NCI-H2029 treated with DMSO at 0.1 percent for 48 hours (cell line): ENCODE results near the gene POLE2.
"Not testable (repeated sequence)": the region's sequence is repeated elsewhere in the genome, so short reads cannot be mapped to it uniquely, and the experiment has no call there.

Source experiments
- DNase-seq: peaks from one replicate; lab custom pipeline; 2025; lab: John Stamatoyannopoulos, UW

POLE2 gene, protein sequence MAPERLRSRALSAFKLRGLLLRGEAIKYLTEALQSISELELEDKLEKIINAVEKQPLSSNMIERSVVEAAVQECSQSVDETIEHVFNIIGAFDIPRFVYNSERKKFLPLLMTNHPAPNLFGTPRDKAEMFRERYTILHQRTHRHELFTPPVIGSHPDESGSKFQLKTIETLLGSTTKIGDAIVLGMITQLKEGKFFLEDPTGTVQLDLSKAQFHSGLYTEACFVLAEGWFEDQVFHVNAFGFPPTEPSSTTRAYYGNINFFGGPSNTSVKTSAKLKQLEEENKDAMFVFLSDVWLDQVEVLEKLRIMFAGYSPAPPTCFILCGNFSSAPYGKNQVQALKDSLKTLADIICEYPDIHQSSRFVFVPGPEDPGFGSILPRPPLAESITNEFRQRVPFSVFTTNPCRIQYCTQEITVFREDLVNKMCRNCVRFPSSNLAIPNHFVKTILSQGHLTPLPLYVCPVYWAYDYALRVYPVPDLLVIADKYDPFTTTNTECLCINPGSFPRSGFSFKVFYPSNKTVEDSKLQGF

DNA sequence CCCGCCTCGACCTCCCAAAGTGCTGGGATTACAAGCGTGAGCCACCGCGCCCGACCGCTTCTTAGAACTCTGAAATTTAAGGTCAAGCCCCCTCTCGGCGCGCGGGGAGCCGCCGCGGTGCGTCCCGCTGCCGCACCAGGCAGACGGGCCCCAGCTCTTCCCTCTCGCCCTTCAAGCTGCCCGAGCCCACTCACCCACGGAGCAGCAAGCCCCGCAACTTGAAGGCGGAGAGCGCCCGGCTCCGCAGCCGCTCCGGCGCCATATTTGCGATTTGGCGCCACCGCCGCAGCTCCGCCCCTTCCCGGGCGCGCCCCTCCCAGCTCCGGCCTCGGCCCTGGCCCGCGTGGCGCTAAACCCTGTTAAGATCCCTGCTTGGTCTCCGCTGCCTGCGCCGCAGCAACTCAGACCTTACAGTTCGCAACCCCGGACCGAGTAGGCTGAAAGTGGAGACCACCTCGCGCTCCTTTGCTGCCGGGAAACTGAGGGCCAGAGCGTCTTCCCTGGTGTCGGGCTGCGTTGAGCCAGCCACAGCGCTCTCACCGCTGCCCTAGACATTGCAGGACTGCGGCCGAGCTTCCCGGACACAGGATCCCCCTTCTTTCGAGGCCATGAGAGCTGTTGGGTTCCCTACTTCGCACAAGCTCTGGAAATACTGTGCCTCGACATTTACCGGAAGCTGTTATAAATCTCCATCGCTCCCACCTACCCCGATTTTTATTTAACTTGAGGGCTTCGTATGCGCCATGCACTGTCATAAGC lies at the start of gene POLE2:
Gene POLE2, minus strand, starts transcription at position 273 of the 759 bp plus-strand sequence. Its CDS starts 11 bp downstream, at position 262.
- DNase-seq = peak; percentile 79

DNA sequence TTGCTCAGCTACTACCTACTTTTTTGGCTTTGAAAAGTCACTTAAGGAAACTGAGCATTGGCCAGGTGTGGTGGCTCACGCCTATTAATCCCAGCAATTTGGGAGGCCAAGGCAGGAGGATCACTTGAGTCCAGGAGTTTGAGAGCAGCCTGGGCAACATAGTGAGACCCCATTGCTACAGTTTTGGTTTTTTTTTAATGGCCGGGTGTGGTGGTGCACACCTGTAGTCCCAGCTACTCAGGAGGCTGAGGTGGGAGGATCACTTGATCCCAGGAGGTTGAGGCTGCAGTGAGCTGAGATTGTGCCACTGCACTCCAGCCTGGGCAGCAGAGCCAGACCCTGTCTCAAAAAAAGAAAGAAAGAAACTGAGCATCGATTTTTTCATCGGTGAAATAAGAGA lies 47.7 kb upstream of the POLE2 start:
- not testable (repeated sequence) for DNase-seq

DNA sequence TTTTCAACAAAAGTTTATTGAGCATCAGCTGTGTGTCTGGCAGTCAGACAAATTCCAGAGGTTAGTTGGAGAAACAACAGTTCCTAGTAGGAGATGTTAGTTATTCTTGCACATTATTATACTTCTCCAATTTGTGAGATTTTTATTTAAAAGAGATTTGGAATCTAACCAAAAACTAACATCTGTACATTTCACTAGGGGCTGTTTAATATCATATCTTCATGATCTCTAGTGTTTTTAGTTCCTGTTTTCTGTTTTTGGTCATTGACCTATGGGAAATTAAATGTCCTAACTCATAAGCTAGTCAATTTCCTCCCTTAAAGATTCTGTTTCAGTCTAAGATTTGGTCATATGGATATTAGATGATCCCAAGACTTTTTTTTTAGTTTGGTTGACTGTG lies 45.8 kb upstream of the POLE2 start:
- DNase-seq = no peak

DNA sequence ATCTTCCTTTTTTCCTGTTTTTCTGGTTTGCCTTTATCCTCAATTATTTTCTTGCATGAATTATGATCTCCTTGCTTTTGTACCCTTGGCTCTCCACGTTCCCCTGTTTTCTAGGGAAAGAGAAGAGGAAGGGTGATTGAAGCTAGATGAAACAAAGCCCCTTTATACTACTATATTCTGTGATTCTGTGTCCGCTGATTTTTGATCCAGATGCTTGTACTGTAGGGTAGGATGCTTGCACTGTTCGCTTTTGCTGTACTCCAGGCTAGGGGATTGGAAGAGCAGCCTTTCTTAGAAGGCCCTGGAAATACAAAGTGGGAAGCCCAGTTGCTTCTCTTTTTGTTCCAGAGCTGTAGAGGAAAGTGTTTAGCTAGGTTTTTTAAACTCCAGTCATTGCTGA lies 44.9 kb upstream of the POLE2 start:
- DNase-seq = no peak

DNA sequence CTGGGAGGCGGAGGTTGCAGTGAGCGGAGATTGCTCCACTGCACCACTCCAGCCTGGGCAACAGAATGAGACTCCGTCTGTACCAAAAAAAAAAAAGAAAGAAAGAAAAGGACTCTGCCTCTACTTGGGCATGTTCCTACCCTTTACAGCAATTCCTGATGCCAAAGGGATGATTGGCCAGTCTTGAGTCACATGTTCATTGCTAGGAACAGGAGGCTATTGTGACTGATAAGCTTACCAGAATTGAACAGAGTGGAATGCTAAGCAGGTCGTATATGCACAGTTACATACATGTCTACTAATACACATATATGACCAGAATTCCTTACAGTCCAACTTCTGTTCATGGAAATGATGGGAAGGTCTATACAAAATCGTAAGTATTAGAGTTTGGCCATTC lies 39.2 kb upstream of the POLE2 start:
- no peak for DNase-seq

DNA sequence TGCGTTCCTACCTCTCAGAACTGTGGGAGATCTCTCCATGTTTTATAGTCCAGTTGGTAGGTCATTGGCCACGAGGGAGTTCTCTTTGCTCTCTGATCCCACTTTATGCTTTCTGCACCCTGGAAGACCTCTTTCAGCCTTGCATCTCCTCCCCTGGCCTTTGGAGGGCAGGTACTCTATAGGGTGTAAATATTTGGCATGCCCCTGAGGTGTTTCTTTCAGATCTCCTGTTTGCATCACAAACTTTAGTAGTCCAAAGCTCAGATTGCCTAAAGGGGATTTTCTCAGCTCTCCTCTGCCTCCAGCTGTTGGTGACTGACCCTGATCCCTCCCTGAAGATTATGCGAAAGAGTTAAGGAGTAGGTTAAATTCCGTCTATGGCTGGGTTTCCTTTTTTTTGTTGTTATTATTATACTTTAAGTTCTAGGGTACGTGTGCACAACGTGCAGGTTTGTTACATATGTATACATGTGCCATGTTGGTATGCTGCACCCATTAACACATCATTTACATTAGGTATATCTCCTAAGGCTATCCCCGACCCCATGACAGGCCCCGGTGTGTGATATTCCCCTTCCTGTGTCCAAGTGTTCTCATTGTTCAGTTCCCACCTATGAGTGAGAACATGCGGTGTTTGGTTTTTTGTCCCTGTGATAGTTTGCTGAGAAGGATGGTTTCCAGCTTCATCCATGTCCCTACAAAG lies 33.9 kb upstream of the POLE2 start:
- DNase-seq = not testable (repeated sequence)

DNA sequence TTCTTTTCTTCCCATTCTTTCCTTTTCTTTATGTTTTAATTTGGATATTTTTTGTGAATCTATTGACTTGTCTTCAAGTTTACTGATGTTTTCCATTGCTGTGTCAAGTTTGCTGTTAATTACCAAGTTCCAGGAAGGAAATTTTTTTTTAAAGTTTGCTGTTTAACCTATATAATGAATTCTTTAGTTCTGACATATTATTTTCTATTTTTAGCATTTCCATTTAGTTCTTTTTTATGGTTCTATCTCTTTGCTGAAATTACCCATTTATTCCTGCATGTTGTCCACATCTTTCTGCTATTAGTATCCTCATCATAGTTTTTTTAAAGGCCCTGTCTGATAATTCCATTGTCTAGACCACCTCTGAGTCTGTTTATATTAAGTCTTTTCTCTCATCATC lies 32.7 kb upstream of the POLE2 start:
- no peak for DNase-seq

DNA sequence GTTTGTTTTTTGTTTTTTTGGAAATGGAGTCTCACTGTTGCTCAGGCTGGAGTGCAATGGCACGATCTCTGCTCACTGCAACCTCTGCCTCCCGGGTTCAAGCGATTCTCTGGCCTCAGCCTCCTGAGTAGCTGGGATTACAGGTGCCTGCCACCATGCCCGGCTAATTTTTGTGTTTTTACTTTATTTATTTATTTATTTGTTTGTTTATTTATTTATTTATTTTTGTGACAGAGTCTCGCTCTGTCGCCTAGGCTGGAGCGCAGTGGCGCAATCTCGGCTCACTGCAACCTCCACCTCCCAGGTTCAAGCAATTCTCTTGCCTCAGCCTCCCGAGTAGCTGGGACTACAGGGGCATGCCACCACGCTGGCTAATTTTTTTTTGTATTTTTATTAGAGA lies 23.0 kb upstream of the POLE2 start:
- not testable (repeated sequence) for DNase-seq

DNA sequence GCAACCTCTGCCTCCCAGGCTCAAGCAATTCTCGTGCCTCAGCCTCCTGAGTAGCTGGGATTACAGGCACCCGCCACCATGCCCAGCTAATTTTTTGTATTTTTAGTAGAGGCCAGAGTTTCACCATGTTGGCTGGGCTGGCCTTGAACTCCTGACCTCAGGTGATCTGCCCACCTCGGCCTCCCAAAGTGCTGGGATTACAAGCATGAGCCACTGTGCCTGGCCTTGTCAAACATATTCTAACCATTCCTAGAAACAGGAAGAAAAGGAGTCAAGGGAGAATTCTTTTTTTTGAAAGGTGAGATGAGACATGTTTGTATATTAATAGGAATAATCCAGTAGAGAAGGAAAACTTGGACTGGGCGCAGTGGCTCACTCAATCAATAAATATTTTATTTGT lies 16.5 kb upstream of the POLE2 start:
- not testable (repeated sequence) for DNase-seq

DNA sequence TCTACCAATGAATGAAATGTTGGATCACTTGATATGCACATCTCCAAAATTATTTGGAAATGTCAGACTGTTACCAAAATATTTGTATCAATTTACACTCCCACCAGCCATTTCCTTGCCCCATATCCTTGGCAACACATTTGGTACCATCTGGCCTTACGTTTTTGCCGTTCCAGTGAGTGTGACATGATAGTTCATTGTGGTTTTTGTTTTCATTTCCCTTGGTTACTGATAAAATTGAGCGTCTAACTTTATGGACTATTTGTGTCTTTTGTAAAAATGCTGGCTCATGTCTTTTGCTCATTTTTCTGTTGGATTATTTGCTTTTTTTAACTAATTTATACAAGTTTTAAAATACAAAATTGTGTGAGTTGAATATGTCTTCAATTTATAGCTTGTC lies 16.0 kb upstream of the POLE2 start:
- DNase-seq = no peak

DNA sequence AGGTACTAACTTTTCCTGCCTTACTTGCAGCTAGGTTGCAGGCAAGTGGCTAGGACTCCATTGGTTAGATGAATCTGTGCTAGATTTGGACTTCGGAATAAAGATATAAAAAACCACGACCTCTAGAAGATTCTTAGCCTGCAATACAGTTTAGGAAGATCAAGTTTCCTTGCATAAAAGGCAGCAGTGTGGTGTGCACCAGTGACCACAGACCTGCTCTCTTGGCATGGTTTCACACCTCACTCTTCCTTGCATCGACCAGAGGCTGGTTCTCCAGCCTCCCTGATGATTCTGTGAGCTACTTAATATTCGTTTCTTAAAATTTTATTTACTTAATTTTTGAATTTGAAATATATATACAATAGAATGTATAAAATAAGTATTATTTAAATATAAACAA lies 14.7 kb upstream of the POLE2 start:
- DNase-seq = no peak

DNA sequence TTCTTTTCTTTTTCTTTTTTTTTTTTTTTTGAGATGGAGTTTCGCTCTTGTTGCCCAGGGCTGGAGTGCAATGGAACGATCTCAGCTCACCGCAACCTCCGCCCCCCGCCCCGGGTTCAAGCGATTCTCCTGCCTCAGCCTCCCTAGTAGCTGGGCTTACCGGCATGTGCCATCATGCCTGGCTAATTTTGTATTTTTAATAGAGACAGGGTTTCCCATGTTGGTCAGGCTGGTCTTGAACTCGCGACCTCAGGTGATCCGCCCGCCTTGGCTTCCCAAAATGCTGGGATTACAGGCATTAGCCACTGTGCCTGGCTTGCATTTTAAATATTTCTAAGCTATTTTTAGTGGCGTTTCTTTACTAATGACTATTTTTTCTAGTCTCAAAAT lies 5.7 kb upstream of the POLE2 start:
- not testable (repeated sequence) for DNase-seq

DNA sequence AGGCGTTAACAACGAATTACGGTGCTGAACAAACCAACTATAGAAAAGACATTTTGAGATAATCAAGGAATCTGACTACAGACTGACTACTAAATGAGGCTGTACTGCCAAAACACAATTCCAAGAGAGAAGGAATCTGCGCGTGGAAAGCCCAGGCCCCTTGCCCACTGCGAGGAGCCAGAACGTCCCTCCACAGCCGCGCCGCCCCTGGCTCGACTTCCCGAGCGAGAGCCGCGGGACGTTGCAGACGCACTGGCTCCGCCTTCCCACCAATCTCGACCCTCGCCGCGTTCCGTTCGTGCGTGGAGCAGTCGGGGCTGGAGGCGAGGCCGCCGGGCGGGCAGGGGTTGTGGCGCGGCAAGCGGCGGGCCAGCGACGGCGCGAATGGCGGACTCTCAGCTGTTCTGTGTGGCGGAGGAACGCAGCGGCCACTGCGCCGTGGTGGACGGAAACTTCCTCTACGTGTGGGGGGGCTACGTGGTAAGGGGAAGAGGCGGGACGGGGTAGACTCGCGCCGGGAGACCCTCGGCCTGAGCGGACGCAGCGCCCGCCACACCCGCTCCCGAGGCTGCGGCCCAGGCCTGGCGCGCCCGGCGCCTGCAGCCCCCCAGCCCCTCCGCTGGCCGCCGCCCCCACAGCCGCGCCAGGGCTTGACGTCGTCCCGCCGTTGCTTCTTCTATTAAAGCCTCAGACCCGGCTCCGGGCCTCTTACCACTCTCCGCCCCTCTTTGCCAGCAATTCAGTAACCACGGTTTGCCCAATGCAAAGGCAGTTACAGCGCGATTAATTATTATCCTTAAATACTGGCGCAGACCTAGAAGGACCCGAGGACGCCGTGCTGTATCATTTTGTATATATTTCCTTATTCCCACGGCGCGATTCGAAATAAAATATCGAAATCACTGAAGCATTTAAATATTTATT lies 5.1 kb upstream of the POLE2 start, which contains the start of gene KLHDC1:
Gene KLHDC1, plus strand, starts transcription at position 310 of the 924 bp plus-strand sequence. Its CDS starts 75 bp downstream, at position 385.
- DNase-seq = peak; percentile 69

DNA sequence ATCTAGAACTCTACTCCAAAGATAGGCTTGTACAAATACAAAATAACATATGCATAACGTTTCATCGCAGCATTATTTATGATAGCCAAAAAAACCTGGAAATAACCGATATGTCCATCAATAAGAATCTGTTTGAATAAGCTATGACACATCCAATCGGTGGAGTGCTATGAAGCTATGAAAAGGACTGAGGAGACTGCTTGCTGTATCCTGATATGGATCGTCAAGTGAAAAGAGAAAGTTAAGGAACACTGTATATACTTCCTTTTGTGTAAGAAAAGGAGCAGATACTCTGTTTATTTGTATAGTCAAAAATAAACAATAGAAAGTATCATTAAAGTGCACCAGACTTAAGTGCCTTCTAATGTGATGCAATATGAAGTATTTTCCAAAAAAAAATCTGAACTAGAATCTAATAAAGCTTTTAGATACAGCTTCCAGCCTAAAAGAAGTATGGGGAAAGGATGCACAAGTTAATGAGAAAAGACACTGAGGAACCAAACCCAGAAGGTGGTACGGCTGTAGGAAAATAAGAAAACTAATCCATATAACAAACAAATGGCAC lies 4.3 kb upstream of the POLE2 start:
- no peak for DNase-seq

DNA sequence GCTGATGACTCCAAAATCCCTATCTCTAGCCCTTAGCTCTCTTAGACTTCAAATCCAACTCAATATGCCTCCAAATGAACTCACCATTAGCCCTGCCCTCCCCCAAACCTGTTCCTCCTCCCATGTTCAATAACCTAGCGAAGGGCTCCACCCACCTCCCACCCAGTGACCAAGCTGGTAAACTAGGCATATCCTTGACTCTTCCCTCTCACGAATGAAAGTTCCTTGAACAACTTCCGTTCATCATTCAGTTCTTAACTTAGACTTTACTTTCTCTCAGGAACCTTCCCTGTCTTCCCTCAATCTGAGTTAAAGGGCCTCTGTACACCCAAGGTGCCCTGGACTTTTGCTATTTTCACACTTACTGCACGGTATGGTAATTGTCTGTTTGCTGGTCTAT lies 3.0 kb upstream of the POLE2 start:
- DNase-seq = no peak

DNA sequence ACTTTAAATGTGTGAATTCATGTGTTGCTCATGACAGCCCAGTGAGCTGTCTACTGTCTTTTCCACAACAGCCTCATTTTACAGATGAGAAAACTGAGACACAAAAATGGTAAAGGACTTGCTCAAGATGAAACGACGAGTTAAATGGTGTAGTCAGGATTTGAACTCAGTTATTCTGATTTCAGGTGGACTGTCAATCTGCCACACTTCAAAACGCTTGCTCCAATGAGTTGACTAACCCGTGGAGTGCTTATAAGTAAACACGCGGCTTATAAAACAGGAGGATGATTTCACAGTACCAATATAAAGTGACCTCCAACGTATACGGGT lies 652 bp upstream of the POLE2 start:
- no peak for DNase-seq

DNA sequence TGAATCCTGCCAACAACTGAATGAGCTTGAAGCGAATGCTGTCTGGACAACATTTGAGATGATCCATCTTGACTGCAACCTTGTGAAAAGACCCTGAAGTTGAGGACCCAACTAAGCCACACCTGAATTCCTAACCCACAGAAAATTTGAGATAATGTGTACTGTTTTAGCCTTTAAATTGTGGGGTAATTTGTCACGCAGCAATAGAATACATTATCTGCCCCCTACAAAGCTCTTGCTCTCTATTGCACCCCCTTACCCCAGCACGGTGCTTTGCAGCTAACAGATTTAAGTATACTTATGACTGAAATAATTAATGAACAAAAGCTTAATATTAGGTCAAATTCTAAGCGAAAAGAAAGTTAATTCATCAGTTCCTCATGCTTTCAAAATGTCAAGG lies 1.6 kb downstream of the POLE2 start:
- DNase-seq = no peak

DNA sequence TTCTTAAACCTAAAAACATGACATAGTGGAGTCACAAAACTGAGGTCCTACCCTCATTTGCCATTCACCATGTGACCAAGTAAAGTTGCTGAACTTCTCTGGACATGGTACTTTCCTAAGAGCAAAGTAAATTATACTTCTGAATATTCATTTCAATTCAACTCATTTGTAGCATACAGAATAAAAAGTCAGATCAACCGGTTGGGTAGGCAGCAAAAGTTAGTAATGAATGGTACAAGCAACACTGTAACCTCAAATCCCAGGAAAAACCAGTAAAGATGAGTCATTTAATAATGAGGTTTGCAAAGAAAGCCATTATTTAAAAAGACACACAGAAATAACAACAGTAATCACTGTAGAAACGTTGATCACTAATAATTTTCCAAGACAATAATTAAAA lies 8.7 kb downstream of the POLE2 start:
- no peak for DNase-seq

DNA sequence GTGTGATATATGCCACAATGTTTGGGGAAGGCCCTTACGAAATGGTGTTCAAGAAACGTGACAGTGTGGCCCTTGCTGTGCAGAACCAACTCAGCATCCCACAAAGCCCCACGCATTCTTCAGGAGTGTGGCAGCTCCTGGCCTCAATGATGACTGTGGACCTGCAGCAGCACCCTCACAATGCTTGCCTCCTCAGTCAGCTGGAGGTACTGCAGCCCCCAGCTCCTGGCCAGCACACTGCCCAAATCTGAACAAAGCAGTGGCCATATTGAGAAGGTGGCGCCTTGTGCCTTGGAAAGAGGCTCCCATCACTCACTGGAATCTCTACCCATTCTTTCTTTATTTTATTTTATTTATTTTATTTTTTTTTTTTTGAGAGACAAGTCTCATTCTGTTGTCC lies 10.4 kb downstream of the POLE2 start:
- DNase-seq = no peak

DNA sequence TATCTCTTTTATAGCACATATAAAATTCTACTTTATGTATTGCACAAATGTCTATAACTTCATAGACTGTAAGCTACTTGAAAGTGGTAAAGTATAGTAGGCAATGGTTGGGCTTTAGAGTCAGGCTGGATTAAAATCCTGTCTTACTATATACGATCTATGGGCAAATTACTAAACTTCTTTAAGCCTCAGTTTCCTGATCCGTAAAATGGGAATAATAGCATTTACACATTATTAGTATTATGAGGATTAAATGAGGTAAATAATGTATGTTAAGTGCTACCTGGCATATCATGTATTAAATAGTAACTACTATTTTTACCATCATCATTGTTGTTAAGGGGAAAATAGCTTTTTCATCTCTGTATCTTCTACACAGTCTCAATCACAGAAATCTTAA lies 14.4 kb downstream of the POLE2 start:
- no peak for DNase-seq

DNA sequence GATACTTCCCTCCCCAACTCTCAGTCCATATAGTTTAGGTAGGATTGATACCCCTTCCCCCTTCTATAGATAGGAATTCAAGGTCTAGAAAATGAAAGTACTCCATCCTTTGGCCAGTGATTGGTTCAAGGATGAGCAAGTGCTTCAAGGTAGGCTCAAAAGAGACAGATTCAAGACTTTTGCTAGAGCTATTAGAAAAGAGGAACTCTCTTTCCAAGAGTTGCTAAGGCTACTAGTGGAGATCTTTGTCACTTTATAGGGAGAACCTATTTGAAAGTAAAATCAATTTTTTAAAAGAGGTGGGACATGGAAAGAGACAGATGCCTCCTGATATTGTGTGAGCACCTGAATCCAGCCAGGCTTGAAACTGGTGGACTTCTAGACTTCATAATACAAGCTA lies 17.5 kb downstream of the POLE2 start:
- no peak for DNase-seq
